Mesothelial cell of epicardium (in vitro differentiated cells): ENCODE measurements around the gene SGCB. TPM values are rescaled to one million over a fixed set of nuclear protein-coding genes. Genes with fewer than 3 reads are reported as not detected.

Experiments
- DNase-seq, 2 experiments: peaks; one replicate each; pipeline ENCODE4 v3.0.0; 2021; ENCODE audit warnings: low spot score in 2 of 2; ENCODE audit not compliant: unreplicated experiment in 2 of 2
- H3K27ac Mint-ChIP-seq: 2 replicates; pipeline ENCODE4 v1.8.0; 2021; ENCODE audit warnings: mixed read lengths
- H3K27me3 Mint-ChIP-seq: 2 replicates; pipeline ENCODE4 v1.8.0; 2021; ENCODE audit warnings: low read depth, mixed read lengths
- H3K36me3 Mint-ChIP-seq: 2 replicates; pipeline ENCODE4 v1.8.0; 2021; ENCODE audit warnings: mixed read lengths
- H3K4me1 Mint-ChIP-seq: 2 replicates; pipeline ENCODE4 v1.8.0; 2021; ENCODE audit warnings: mixed read lengths
- H3K4me3 Mint-ChIP-seq: 2 replicates; pipeline ENCODE4 v1.8.0; 2021; ENCODE audit warnings: mild to moderate bottlenecking, moderate library complexity, mixed read lengths
- H3K9me3 Mint-ChIP-seq: 2 replicates; pipeline ENCODE4 v1.8.0; 2021; ENCODE audit warnings: mixed read lengths
- CTCF ChIP-seq: fragments of 200-600 bp; sonication (generic); IDR thresholded peaks from one replicate; pipeline ENCODE4 v1.5.0; 2021; ENCODE audit warnings: antibody characterized with exemption; ENCODE audit not compliant: unreplicated experiment
- total RNA-seq: library from RNA; stranded (reverse); gene quantifications from 3 replicates; pipeline ENCODE4 v1.2.1, GENCODE V29; 2021

Gene SGCB
- total RNA-seq, 1 donor from 2014 or later, result 30.4 TPM

GRCh38 chr4:52012651-52013050 is 25.4 kb downstream of the SGCB start:
- H3K4me3 Mint-ChIP-seq, result no peak overlapping the region
- H3K27me3 Mint-ChIP-seq, result no peaks in the 10 kb centered on the region
- TF ChIP-seq CTCF, result no peak
- DNase-seq, result no peak
- H3K9me3 Mint-ChIP-seq, result peaks cover 11% of the 10 kb centered on the region
- H3K36me3 Mint-ChIP-seq, result no peaks in the 10 kb centered on the region
- no peak overlapping the region for H3K27ac Mint-ChIP-seq
- H3K4me1 Mint-ChIP-seq, result peaks cover 1% of the 10 kb centered on the region

GRCh38 chr4:52010986-52011385 is 27.1 kb downstream of the SGCB start:
- DNase-seq, result no peak
- no peaks in the 10 kb centered on the region for H3K4me1 Mint-ChIP-seq
- no peak overlapping the region for H3K27ac Mint-ChIP-seq
- no peak overlapping the region for H3K4me3 Mint-ChIP-seq
- no peak for TF ChIP-seq CTCF
- H3K27me3 Mint-ChIP-seq, result no peaks in the 10 kb centered on the region
- peaks cover 11% of the 10 kb centered on the region for H3K9me3 Mint-ChIP-seq
- H3K36me3 Mint-ChIP-seq, result no peaks in the 10 kb centered on the region

- no peaks in the 10 kb centered on the region for H3K4me1 Mint-ChIP-seq
- no peak overlapping the region for H3K27ac Mint-ChIP-seq
- no peaks in the 10 kb centered on the region for H3K27me3 Mint-ChIP-seq
- no peak for DNase-seq
- no peak overlapping the region for H3K4me3 Mint-ChIP-seq
- no peak for TF ChIP-seq CTCF
- H3K9me3 Mint-ChIP-seq, result peaks cover 11% of the 10 kb centered on the region
- H3K36me3 Mint-ChIP-seq, result no peaks in the 10 kb centered on the region
Observed at GRCh38 chr4:52006887-52007286, 31.2 kb downstream of the SGCB start.

- Mint-ChIP-seq H3K27ac (no peak overlapping the region), H3K27me3 (no peaks in the 10 kb centered on the region), H3K4me3 (no peak overlapping the region), H3K4me1 (no peaks in the 10 kb centered on the region), H3K36me3 (no peaks in the 10 kb centered on the region), H3K9me3 (peaks cover 11% of the 10 kb centered on the region)
- DNase-seq, result no peak
- TF ChIP-seq CTCF, result no peak
Observed at GRCh38 chr4:52005604-52006273, 32.4 kb downstream of the SGCB start.

- TF ChIP-seq CTCF, result no peak
- Mint-ChIP-seq H3K36me3 (no peaks in the 10 kb centered on the region), H3K9me3 (peaks cover 5% of the 10 kb centered on the region), H3K27me3 (no peaks in the 10 kb centered on the region), H3K4me3 (no peak overlapping the region), H3K4me1 (no peaks in the 10 kb centered on the region), H3K27ac (no peak overlapping the region)
- DNase-seq, result no peak
Observed at GRCh38 chr4:52004414-52004813, 33.7 kb downstream of the SGCB start.

GRCh38 chr4:52001616-52002015 is 36.5 kb downstream of the SGCB start:
- H3K27me3 Mint-ChIP-seq, result no peaks in the 10 kb centered on the region
- no peak overlapping the region for H3K27ac Mint-ChIP-seq
- DNase-seq, result no peak
- H3K9me3 Mint-ChIP-seq, result no peaks in the 10 kb centered on the region
- no peaks in the 10 kb centered on the region for H3K4me1 Mint-ChIP-seq
- no peaks in the 10 kb centered on the region for H3K36me3 Mint-ChIP-seq
- no peak for TF ChIP-seq CTCF
- no peak overlapping the region for H3K4me3 Mint-ChIP-seq
